Brain microvascular endothelial cell (primary cell): ENCODE results near the gene GPR152.

Experiments used
- DNase-seq: peaks from one replicate; pipeline ENCODE4 v3.0.0-alpha.2; 2020
- H3K27ac ChIP-seq: fragments of 250-450 bp; sonication (Bioruptor Pico); 2 replicates; pipeline ENCODE4 v1.5.1; 2020; ENCODE audit warnings: mild to moderate bottlenecking, moderate library complexity
- H3K27me3 ChIP-seq: fragments of 250-450 bp; sonication (Bioruptor Pico); replicated peaks from 2 replicates; pipeline ENCODE4 v1.5.1; 2020; ENCODE audit warnings: mild to moderate bottlenecking
- H3K36me3 ChIP-seq: fragments of 250-450 bp; sonication (Bioruptor Pico); replicated peaks from 2 replicates; pipeline ENCODE4 v1.5.1; 2020; ENCODE audit warnings: mild to moderate bottlenecking
- H3K4me3 ChIP-seq: 2 replicates; pipeline ENCODE4 v1.5.1; 2011; ENCODE audit warnings: low read depth, mild to moderate bottlenecking, control low read depth, low read length, moderate library complexity
- in situ Hi-C: cut with HindIII; loops from 2 replicates; pipeline ENCODE4 v1.10.0; 2017; ENCODE audit warnings: low sequenced_read_pairs, low pct_ligation_motif_present
- TF ChIP-seq, protein P1 (sequence below): IDR thresholded peaks from 2 replicates; pipeline ENCODE4 v1.5.1; 2011; ENCODE audit warnings: low read depth, mild to moderate bottlenecking, moderate library complexity, low read length, control low read depth, inconsistent platforms; ENCODE audit errors: missing control alignments

GPR152 gene

DNA sequence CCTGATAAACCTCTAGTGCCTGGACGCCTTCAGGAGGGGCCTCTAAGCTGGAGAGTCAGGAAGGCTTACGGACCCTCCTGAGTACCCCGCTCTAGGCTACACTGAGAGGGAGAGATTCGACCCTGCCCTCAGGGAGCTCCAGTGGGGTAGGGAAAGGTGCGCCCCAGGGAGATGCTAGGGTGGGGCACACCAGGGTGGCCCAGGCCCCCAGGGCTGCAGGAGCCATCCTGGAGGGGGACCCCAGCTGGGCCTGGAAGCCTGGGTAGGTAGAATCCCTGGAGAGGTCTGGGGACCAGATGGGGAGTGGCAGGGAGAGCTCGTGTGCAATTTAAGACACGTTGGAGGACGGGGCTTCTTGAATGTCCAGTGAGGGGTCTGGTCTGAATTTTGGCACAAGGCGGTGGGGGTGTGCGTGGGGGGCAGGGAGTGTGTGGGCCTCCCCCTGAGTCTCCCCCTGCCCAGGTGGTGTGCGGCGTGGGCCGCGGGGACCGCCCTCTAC, 32.3 kb downstream of the GPR152 start:
- Histone ChIP-seq H3K4me3 (peak overlapping the region; percentile 47), H3K27ac (peak overlapping the region; percentile 49)
- no peak for DNase-seq

DNA sequence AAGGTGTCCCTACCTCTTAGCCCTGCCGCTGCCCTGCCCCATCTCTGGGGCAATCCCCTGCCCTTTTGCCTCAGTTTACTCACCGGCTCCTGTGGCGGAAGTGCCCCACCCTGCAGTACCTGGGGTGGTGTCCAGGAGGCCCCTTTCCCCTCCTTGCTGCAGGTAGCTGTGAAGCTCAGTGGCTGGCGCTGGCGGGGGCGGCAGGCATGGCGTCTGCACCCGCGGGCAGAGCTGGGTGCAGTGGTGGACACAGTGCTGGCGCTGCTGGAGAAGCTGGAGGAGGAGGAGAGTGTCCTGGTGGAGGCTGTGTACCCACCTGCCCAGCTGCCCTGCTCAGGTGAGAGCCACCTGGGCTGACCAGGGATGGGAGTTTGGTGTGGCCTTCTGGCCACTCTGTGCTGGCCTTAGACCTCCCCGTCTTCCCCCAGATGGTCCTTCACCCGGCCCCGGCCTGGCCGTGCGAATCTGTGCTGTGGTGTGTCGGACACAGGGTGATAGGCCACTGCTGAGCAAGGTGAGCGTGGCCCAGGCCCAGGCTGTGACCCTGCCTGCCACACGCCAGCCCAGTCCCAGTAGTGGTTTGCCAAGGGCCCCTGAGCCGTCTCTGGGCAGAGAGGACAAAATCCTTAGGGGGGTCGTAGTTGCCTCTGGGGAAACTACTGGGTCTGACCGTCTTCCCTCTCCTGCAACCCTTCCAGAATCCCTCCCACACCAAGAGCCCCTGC, 33.0 kb downstream of the GPR152 start:
- in situ Hi-C loops = no loop called here
- Histone ChIP-seq H3K27ac (no peak overlapping the region), H3K27me3 (peaks cover 5% of the 10 kb centered on the region), H3K36me3 (no peaks in the 10 kb centered on the region), H3K4me3 (no peak overlapping the region)
- no peak for DNase-seq
- TF ChIP-seq, protein P1, sequence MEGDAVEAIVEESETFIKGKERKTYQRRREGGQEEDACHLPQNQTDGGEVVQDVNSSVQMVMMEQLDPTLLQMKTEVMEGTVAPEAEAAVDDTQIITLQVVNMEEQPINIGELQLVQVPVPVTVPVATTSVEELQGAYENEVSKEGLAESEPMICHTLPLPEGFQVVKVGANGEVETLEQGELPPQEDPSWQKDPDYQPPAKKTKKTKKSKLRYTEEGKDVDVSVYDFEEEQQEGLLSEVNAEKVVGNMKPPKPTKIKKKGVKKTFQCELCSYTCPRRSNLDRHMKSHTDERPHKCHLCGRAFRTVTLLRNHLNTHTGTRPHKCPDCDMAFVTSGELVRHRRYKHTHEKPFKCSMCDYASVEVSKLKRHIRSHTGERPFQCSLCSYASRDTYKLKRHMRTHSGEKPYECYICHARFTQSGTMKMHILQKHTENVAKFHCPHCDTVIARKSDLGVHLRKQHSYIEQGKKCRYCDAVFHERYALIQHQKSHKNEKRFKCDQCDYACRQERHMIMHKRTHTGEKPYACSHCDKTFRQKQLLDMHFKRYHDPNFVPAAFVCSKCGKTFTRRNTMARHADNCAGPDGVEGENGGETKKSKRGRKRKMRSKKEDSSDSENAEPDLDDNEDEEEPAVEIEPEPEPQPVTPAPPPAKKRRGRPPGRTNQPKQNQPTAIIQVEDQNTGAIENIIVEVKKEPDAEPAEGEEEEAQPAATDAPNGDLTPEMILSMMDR = no peak

More for the DNA sequence above, 32.3 kb downstream of the GPR152 start:
- H3K27me3 ChIP-seq = peaks cover under 1% of the 10 kb centered on the region
- TF ChIP-seq, protein P1 = no peak
- no peaks in the 10 kb centered on the region for H3K36me3 ChIP-seq
- in situ Hi-C loops = no loop called here

GRCh38 chr11:67418476-67419281, 33.9 kb downstream of the GPR152 start:
- no peak overlapping the region for H3K27ac ChIP-seq
- no peaks in the 10 kb centered on the region for H3K36me3 ChIP-seq
- peaks cover 5% of the 10 kb centered on the region for H3K27me3 ChIP-seq
- no peak overlapping the region for H3K4me3 ChIP-seq
- TF ChIP-seq, protein P1 = no peak
- in situ Hi-C loops = no loop called here
- DNase-seq = no peak

DNA sequence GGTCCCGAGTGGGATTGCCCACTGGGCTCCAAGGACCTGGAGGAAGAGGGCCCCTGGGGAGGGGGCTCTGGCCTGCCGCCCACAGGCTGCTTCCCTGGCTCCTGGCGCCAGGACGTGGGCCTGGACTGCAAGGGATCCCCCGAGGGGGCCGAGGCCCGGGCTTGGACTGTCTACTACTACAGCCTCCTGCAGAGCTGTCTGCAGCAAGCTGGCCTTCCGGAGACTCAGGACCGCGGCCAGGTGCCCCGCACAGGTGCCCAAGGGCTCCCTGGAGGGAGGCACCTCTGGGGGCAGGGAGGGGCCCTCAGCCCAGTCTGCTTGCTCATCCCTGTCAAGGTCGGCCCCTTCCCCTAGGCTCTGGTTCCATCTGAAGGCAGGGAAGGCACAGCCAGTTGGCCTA, 35.1 kb downstream of the GPR152 start:
- in situ Hi-C loops = no loop called here
- DNase-seq = no peak
- TF ChIP-seq, protein P1 = no peak
- Histone ChIP-seq H3K27ac (no peak overlapping the region), H3K36me3 (no peaks in the 10 kb centered on the region), H3K27me3 (peaks cover 6% of the 10 kb centered on the region), H3K4me3 (no peak overlapping the region)

DNA sequence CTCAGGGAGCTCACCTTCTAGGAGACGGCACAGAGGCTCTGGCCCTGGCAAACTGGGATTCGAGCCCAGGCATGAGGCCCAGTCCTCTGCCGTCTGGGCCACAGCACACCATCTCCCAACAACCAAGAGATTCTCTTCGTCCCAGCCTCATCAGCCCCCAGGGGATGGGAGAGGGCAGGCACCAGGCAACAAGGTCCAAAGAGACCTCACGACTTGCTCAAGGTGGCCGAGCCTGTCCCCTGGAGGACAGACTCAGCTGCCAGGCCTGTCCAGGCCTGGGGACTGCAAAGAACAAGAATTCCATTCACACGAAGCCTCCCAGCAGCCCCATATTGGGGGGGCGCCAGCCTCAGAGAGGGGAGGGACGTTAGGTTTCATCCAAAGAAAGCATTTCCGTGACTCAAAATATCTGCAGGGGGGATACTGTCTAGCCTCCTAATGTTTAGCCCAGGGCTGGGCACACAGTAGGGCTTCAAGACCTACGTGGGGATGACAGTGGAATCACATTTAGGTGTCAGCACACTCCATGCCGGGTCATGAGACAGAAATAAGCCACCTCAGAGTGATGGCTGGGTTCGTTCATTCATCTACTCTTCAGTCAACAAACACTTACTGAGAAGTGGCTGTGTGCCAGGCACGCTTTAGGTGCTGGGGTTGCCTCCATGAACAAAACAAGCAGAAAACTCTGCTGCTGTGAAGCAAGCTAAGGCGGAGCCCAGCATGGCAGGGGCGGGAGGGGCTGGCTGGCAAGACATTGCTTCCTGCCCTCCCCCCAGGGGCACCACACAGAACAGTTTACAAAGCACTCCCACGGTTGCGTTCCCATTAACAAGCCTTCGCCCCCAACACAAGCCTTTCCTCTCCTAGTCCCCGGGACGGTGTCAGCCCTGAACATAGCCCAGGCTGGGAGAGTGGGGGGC, 35.9 kb downstream of the GPR152 start:
- TF ChIP-seq, protein P1 = no peak
- in situ Hi-C loops = no loop called here
- Histone ChIP-seq H3K27me3 (peaks cover 10% of the 10 kb centered on the region), H3K4me3 (no peak overlapping the region), H3K27ac (no peak overlapping the region), H3K36me3 (no peaks in the 10 kb centered on the region)
- no peak for DNase-seq
